K562 (cell line): ENCODE results near the gene SCTR. TPM values are rescaled to one million over a fixed set of nuclear protein-coding genes. Genes with fewer than 3 reads are reported as not detected.

ENCODE experiments used
- ATAC-seq: fragments of 200-7000 bp; cut with Tn5 transposase; 3 replicates; pipeline ENCODE4 v1.9.1; 2020; ENCODE audit warnings: moderate library complexity
- BruUV-seq: library from RNA; stranded (reverse); fragments of 400-500 nt; replicated peaks from 2 replicates; lab custom pipeline; 2021; lab: Mats Ljungman, UMichigan
- CTCF ChIA-PET: fragments of 300-600 bp; formaldehyde crosslinking; extraction: SDS; loops from one replicate; lab custom pipeline; 2021; ENCODE audit warnings: low intra/inter-chr PET ratio; lab: Yijun Ruan, JAX
- POLR2A ChIA-PET: fragments of 300-600, 350-650 bp; sonication (Branson Sonifier 250); formaldehyde crosslinking; extraction: SDS; loops from one replicate; lab custom pipeline; 2021; ENCODE audit warnings: antibody characterized with exemption, inconsistent platforms; lab: Yijun Ruan, JAX
- DNase-seq, 4 experiments: peaks; one replicate each; pipeline versions ENCODE4 v3.0.0 to v3.0.0-alpha.2; 2011 to 2018; ENCODE audit warnings: low spot score in 3 of 4, mixed read lengths in 3 of 4; ENCODE audit errors: extremely low read depth in 1 of 4
- FAIRE-seq: peaks from 2 replicates; lab custom pipeline; 2011; peaks lifted over from hg19 to GRCh38; lab: Jason Lieb, UNC
- H2AFZ ChIP-seq: 2 replicates; pipeline ENCODE4 v1.6.0; 2011; ENCODE audit warnings: low read depth, low read length, control low read depth, inconsistent platforms
- H3K27ac ChIP-seq: fragments of 200-600 bp; 3 replicates; pipeline ENCODE4 v1.8.0; 2011; ENCODE audit warnings: low read depth, mild to moderate bottlenecking, control low read depth, inconsistent platforms, low read length, moderate library complexity, mixed read lengths; ENCODE audit errors: extremely low read depth
- H3K27me3 ChIP-seq, 2 experiments: fragments of 300-600 bp in 1 of 2; 2 replicates in 1 of 2; 3 replicates in 1 of 2; pipeline versions ENCODE4 v1.6.0 to v1.8.0; 2011; ENCODE audit warnings: inconsistent platforms in 2 of 2, low read length in 2 of 2, mild to moderate bottlenecking in 1 of 2, mixed read lengths in 1 of 2, moderate library complexity in 1 of 2; ENCODE audit not compliant: control insufficient read depth in 2 of 2, insufficient read depth in 2 of 2
- H3K36me3 ChIP-seq: fragments of 300-600 bp; 3 replicates; pipeline ENCODE4 v1.8.0; 2011; ENCODE audit warnings: mild to moderate bottlenecking, low read length, inconsistent platforms; ENCODE audit not compliant: control insufficient read depth, insufficient read depth
- H3K4me1 ChIP-seq, 2 experiments: fragments of 200-600 bp in 1 of 2; replicated peaks in 1 of 2; 2 replicates in 1 of 2; 3 replicates in 1 of 2; pipeline versions ENCODE4 v1.5.1 to v1.8.0; 2011; ENCODE audit warnings: inconsistent platforms in 2 of 2, low read length in 2 of 2, mild to moderate bottlenecking in 1 of 2, mixed read lengths in 1 of 2, moderate library complexity in 1 of 2; ENCODE audit not compliant: control insufficient read depth in 2 of 2, insufficient read depth in 2 of 2
- H3K4me2 ChIP-seq: 2 replicates; pipeline ENCODE4 v1.6.1; 2011; ENCODE audit warnings: low read length, control low read depth, inconsistent platforms, mixed read lengths; ENCODE audit not compliant: insufficient read depth
- H3K4me3 ChIP-seq: fragments of 200-600 bp; sonication (generic), shearing (Covaris generic); 2 replicates; pipeline ENCODE4 v1.5.1; 2016; ENCODE audit warnings: control low read depth, inconsistent platforms
- H3K79me2 ChIP-seq: fragments of 200-600 bp; 3 replicates; pipeline ENCODE4 v1.8.0; 2011; ENCODE audit warnings: low read length, inconsistent platforms; ENCODE audit not compliant: control insufficient read depth, insufficient read depth
- H3K9ac ChIP-seq, 2 experiments: 2 replicates each; pipeline versions ENCODE4 v1.6.0 to v1.6.1; 2011; ENCODE audit warnings: low read depth in 2 of 2, low read length in 2 of 2, control low read depth in 1 of 2, inconsistent platforms in 1 of 2, mild to moderate bottlenecking in 1 of 2, mixed read lengths in 1 of 2; ENCODE audit not compliant: insufficient read depth in 1 of 2
- H3K9me1 ChIP-seq: one replicate; pipeline ENCODE4 v1.6.0; 2011; ENCODE audit warnings: inconsistent platforms, mild to moderate bottlenecking, low read length, moderate library complexity; ENCODE audit not compliant: control insufficient read depth, insufficient read depth
- H3K9me3 ChIP-seq: replicated peaks from 2 replicates; pipeline ENCODE4 v1.5.1; 2011; ENCODE audit warnings: low read depth, low read length, inconsistent platforms; ENCODE audit not compliant: control insufficient read depth, insufficient read depth
- H4K20me1 ChIP-seq: replicated peaks from 2 replicates; pipeline ENCODE4 v1.6.1; 2011; ENCODE audit warnings: low read length, inconsistent platforms, mixed read lengths; ENCODE audit not compliant: control insufficient read depth, insufficient read depth
- CAMTA2 ChIP-seq: fragments of 250-450 bp; sonication (Bioruptor Pico); conservative IDR thresholded peaks from 2 replicates; pipeline ENCODE4 v1.5.1; 2022
- CBFA2T2 ChIP-seq: fragments of 450-650 bp; conservative IDR thresholded peaks from 2 replicates; pipeline ENCODE4 v1.6.1; 2017; ENCODE audit warnings: mild to moderate bottlenecking
- COPS2 ChIP-seq: fragments of 450-650 bp; conservative IDR thresholded peaks from 2 replicates; pipeline ENCODE4 v1.6.1; 2016; ENCODE audit warnings: mild to moderate bottlenecking, moderate library complexity
- FOXM1 ChIP-seq, 2 experiments: fragments of 450-650 bp in 1 of 2; sonication (generic) in 1 of 2; formaldehyde crosslinking in 1 of 2; IDR thresholded peaks; 2 replicates each; pipeline versions ENCODE4 v1.6.1 to v1.9.0; 2017 to 2022; ENCODE audit warnings: low read depth in 2 of 2, mild to moderate bottlenecking in 2 of 2, missing genetic modification reagents in 1 of 2, moderate library complexity in 1 of 2
- FOXP4 ChIP-seq: sonication (generic); formaldehyde crosslinking; IDR thresholded peaks from 2 replicates; pipeline ENCODE4 v1.8.0; 2022; ENCODE audit warnings: mild to moderate bottlenecking, missing genetic modification reagents, borderline replicate concordance
- HINFP ChIP-seq: fragments of 450-650 bp; conservative IDR thresholded peaks from 2 replicates; pipeline ENCODE4 v1.6.1; 2016; ENCODE audit warnings: missing genetic modification characterization, low read depth, mild to moderate bottlenecking, control low read depth, missing compliant biosample characterization
- NCOA1 ChIP-seq: fragments of 450-650 bp; IDR thresholded peaks from 2 replicates; pipeline ENCODE4 v1.6.1; 2016; ENCODE audit warnings: low read depth
- NFIC ChIP-seq: fragments of 450-650 bp; IDR thresholded peaks from 2 replicates; pipeline ENCODE4 v1.6.1; 2017; ENCODE audit warnings: mild to moderate bottlenecking, inconsistent platforms
- WGBS: fragments of 100-300 bp; shearing (Covaris generic); methylation state at CpG from one replicate; pipeline ENCODE4 v1.1.6; 2016; ENCODE audit warnings: low coverage, mixed read lengths; ENCODE audit not compliant: insufficient coverage; ENCODE audit errors: missing lambda C conversion rate; 5-methylcytosine and 5-hydroxymethylcytosine counted together
- in situ Hi-C: fragments of 300-500 bp; cut with MboI; formaldehyde crosslinking; loops from 4 replicates; pipeline ENCODE4 v1.15.0; 2018; ENCODE audit warnings: inconsistent platforms, mixed read lengths
- intact Hi-C: fragments of 100-400 bp; cut with micrococcal nuclease; formaldehyde crosslinking; loops from 2 replicates; pipeline ENCODE4 v1.14.2; 2022
- polyA plus RNA-seq, 8 experiments: library from polyadenylated mRNA; depleted of rRNA in 4 of 8; stranded (reverse) in 5 of 8; unstranded in 3 of 8; fragments of >200 nt; fragmentation: Nextera tagmentation in 2 of 8; fragmentation: Illumina TruSeq in 1 of 8; extraction: Ambion mirVana in 2 of 8; extraction: Trizol in 1 of 8; gene quantifications; 2 replicates each; pipeline versions ENCODE4 v1.2.1 to v1.2.3, GENCODE V29; 2011 to 2014; ENCODE audit warnings: inconsistent platforms in 1 of 8, missing spikeins in 1 of 8
- total RNA-seq, 7 experiments: library from RNA; depleted of rRNA in 6 of 7; stranded (reverse); fragments of >200 nt in 6 of 7; fragmentation: Illumina TruSeq in 2 of 7; extraction: Trizol in 2 of 7; gene quantifications; 2 replicates each; pipeline versions ENCODE4 v1.2.1 to v1.2.3, GENCODE V29; 2011 to 2021; ENCODE audit warnings: low replicate concordance in 1 of 7
- TF ChIP-seq, protein P1 (sequence below): fragments of 250-450 bp; sonication (Bioruptor Pico); IDR thresholded peaks from 2 replicates; pipeline ENCODE4 v1.4.0; 2020; ENCODE audit warnings: mild to moderate bottlenecking, moderate library complexity

The SCTR gene
- total and polyA plus RNA-seq, 9 of the 15 experiments (the other 6 are each of a cell fraction or from before 2014, with no cell fraction given): not detected

DNA sequence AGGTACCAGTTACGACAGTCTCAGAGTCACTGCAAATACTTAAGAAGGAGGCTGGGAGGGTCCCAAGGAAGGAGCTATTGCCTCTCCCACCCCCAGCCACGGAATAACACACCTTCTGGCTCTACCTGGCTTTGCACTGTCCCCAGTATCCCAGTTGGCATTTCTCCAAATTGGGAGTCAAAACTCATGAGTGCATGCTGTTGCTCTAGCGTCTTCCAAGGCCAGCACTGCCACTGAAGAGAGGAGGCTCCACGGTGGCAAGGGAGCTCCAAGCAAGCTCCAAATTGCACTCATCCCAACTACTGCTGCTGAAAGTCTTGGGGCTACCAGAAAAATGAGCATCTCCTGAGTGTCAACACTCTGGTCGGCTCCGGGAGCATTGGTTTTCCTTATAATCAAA is 1.6 kb downstream of the SCTR start:
- DNase-seq: no peak
- no peaks in the 10 kb centered on the region for H4K20me1 ChIP-seq
- no peaks in the 10 kb centered on the region for H3K9me3 ChIP-seq
- H3K4me2 ChIP-seq: no peak overlapping the region
- no peak for FAIRE-seq
- no peak overlapping the region for H2AFZ ChIP-seq
- no peak for ATAC-seq
- TF ChIP-seq NFIC (0 out of 2 replicates have a peak, but pooled peaks have one; percentile 29), FOXP4 (no peak)
- ChIA-PET POLR2A (no interaction called here), CTCF (no interaction called here)
- WGBS: 8% methylated on average over 6 of the region's 6 CpGs
- intact Hi-C loops: no loop called here
- H3K27me3 ChIP-seq: peaks cover 13 to 40% of the 10 kb centered on the region in 2 experiments
- in situ Hi-C loops: no loop called here
- H3K36me3 ChIP-seq: no peaks in the 10 kb centered on the region
- H3K9me1 ChIP-seq: no peaks in the 10 kb centered on the region
- H3K4me1 ChIP-seq: peaks cover 0 to 7% of the 10 kb centered on the region in 2 experiments; a peak in 1 of 5 replicates
- H3K27ac ChIP-seq: no peak overlapping the region
- H3K79me2 ChIP-seq: no peaks in the 10 kb centered on the region
- H3K4me3 ChIP-seq: no peak overlapping the region
- BruUV-seq: no TSS peak
- H3K9ac ChIP-seq: no peak overlapping the region

GRCh38 chr2:119521433-119522050 is 2.7 kb downstream of the SCTR start:
- TF ChIP-seq, protein P1, sequence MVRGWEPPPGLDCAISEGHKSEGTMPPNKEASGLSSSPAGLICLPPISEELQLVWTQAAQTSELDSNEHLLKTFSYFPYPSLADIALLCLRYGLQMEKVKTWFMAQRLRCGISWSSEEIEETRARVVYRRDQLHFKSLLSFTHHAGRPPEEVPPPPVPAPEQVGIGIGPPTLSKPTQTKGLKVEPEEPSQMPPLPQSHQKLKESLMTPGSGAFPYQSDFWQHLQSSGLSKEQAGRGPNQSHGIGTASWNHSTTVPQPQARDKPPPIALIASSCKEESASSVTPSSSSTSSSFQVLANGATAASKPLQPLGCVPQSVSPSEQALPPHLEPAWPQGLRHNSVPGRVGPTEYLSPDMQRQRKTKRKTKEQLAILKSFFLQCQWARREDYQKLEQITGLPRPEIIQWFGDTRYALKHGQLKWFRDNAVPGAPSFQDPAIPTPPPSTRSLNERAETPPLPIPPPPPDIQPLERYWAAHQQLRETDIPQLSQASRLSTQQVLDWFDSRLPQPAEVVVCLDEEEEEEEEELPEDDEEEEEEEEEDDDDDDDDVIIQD: no peak
- TF ChIP-seq CBFA2T2 (no peak), FOXM1 (IDR thresholded peaks at IDR 0.05; ENCODE audit: low read depth) (no peak), FOXM1 (CRISPR knock-in tag; IDR thresholded peaks at IDR 0.05; ENCODE audit: low read depth) (no peak), COPS2 (no peak), CAMTA2 (CRISPR knock-in tag) (no peak), HINFP (tag) (no peak), NCOA1 (no peak)
- Histone ChIP-seq H3K4me3 (no peak overlapping the region), H2AFZ (no peak overlapping the region), H3K4me2 (no peak overlapping the region), H3K79me2 (no peaks in the 10 kb centered on the region), H3K9me1 (no peaks in the 10 kb centered on the region), H3K9ac (no peak overlapping the region), H4K20me1 (no peaks in the 10 kb centered on the region), H3K27ac (no peak overlapping the region), H3K9me3 (no peaks in the 10 kb centered on the region), H3K27me3 (peaks cover 11 to 42% of the 10 kb centered on the region in 2 experiments; a peak in 4 of 5 replicates), H3K36me3 (no peaks in the 10 kb centered on the region), H3K4me1 (peaks cover 0 to 7% of the 10 kb centered on the region in 2 experiments; a peak in 1 of 5 replicates)
- ChIA-PET POLR2A (no interaction called here), CTCF (no interaction called here)
- ATAC-seq (no peak), DNase-seq (peak in 2 of 4 experiments; percentile 25 to 37), FAIRE-seq (no peak)
- in situ Hi-C loops: no loop called here
- BruUV-seq: no TSS peak
- intact Hi-C loops: no loop called here
- 22% methylated on average over 11 of the region's 11 CpGs for WGBS
